Osteoblast (primary cell): Measurements from ENCODE around the gene LHFPL6. TPM values are rescaled to one million over a fixed set of nuclear protein-coding genes. Genes with fewer than 3 reads are reported as not detected.

Source experiments
- DNase-seq: peaks from one replicate; pipeline ENCODE4 v3.0.0; 2011; ENCODE audit warnings: low spot score, mixed read lengths; ENCODE audit not compliant: insufficient read length; ENCODE audit errors: missing footprints
- H2AFZ ChIP-seq: 2 replicates; pipeline ENCODE4 v1.6.0; 2011; ENCODE audit warnings: mild to moderate bottlenecking, low read length
- H3K27ac ChIP-seq: 2 replicates; pipeline ENCODE4 v1.5.1; 2011; ENCODE audit warnings: mild to moderate bottlenecking, low read depth, low read length, moderate library complexity
- H3K27me3 ChIP-seq: 2 replicates; pipeline ENCODE4 v1.6.0; 2012; ENCODE audit warnings: mild to moderate bottlenecking, control low read depth, inconsistent platforms, low read length, moderate library complexity; ENCODE audit not compliant: insufficient read depth
- H3K36me3 ChIP-seq: 2 replicates; pipeline ENCODE4 v1.5.1; 2011; ENCODE audit warnings: mild to moderate bottlenecking, low read length, control low read depth, moderate library complexity; ENCODE audit not compliant: insufficient read depth
- H3K4me1 ChIP-seq: 2 replicates; pipeline ENCODE4 v1.5.1; 2011; ENCODE audit warnings: mild to moderate bottlenecking, low read length, control low read depth, moderate library complexity; ENCODE audit not compliant: insufficient read depth
- H3K4me2 ChIP-seq: 2 replicates; pipeline ENCODE4 v1.6.0; 2011; ENCODE audit warnings: mild to moderate bottlenecking, low read length; ENCODE audit not compliant: insufficient read depth
- H3K4me3 ChIP-seq: fragments of 200-600 bp; sonication (generic); 3 replicates; pipeline ENCODE4 v1.5.1; 2012; ENCODE audit warnings: mild to moderate bottlenecking, low read length, inconsistent platforms; ENCODE audit not compliant: insufficient read depth
- H3K79me2 ChIP-seq: 2 replicates; pipeline ENCODE4 v1.6.0; 2012; ENCODE audit warnings: mild to moderate bottlenecking, low read length, control low read depth, inconsistent platforms; ENCODE audit not compliant: insufficient read depth
- H3K9me3 ChIP-seq: 2 replicates; pipeline ENCODE4 v1.5.1; 2011; ENCODE audit warnings: low read depth, low read length, control low read depth
- H4K20me1 ChIP-seq: 2 replicates; pipeline ENCODE4 v1.6.0; 2012; ENCODE audit warnings: mild to moderate bottlenecking, low read length, control low read depth; ENCODE audit not compliant: insufficient read depth
- CTCF ChIP-seq: IDR thresholded peaks from 2 replicates; pipeline ENCODE4 v1.5.1; 2011; ENCODE audit warnings: mild to moderate bottlenecking, low read depth, low read length, moderate library complexity; ENCODE audit errors: extremely low read depth
- total RNA-seq: library from RNA; depleted of rRNA; stranded (reverse); fragments of >200 nt; gene quantifications from 2 replicates; pipeline ENCODE4 v1.2.3, GENCODE V29; 2012

LHFPL6 gene
- total RNA-seq, 1 donor: 112 TPM

- no peak for DNase-seq
- H3K36me3 ChIP-seq: no peaks in the 10 kb centered on the region
- H3K4me1 ChIP-seq: no peaks in the 10 kb centered on the region
- H3K27me3 ChIP-seq: no peaks in the 10 kb centered on the region
- H3K4me3 ChIP-seq: no peak overlapping the region
- H3K79me2 ChIP-seq: peaks cover 22% of the 10 kb centered on the region
- H2AFZ ChIP-seq: no peak overlapping the region
- no peak for TF ChIP-seq CTCF
- H3K4me2 ChIP-seq: no peak overlapping the region
- H3K27ac ChIP-seq: no peak overlapping the region
- peaks cover 5% of the 10 kb centered on the region for H4K20me1 ChIP-seq
- H3K9me3 ChIP-seq: no peaks in the 10 kb centered on the region
Measured at GRCh38 chr13:39450176-39450575, 152.8 kb downstream of the LHFPL6 start.

GRCh38 chr13:39448834-39449233 lies 154.2 kb downstream of the LHFPL6 start:
- Histone ChIP-seq H3K4me3 (no peak overlapping the region), H3K79me2 (peaks cover 29% of the 10 kb centered on the region), H3K9me3 (no peaks in the 10 kb centered on the region), H3K4me1 (no peaks in the 10 kb centered on the region), H3K27ac (no peak overlapping the region), H3K36me3 (no peaks in the 10 kb centered on the region), H3K27me3 (no peaks in the 10 kb centered on the region), H2AFZ (no peak overlapping the region), H3K4me2 (no peak overlapping the region), H4K20me1 (peaks cover 8% of the 10 kb centered on the region)
- no peak for TF ChIP-seq CTCF
- no peak for DNase-seq

- Histone ChIP-seq H3K4me3 (no peak overlapping the region), H3K4me1 (no peaks in the 10 kb centered on the region), H3K9me3 (no peaks in the 10 kb centered on the region), H3K36me3 (no peaks in the 10 kb centered on the region), H3K79me2 (peaks cover 23% of the 10 kb centered on the region), H2AFZ (no peak overlapping the region), H4K20me1 (peaks cover 11% of the 10 kb centered on the region), H3K27me3 (no peaks in the 10 kb centered on the region), H3K27ac (no peak overlapping the region), H3K4me2 (no peak overlapping the region)
- no peak for TF ChIP-seq CTCF
- DNase-seq: peak; percentile 71
Measured at GRCh38 chr13:39446865-39447264, 156.1 kb downstream of the LHFPL6 start.

GRCh38 chr13:39444866-39445265 lies 158.1 kb downstream of the LHFPL6 start:
- Histone ChIP-seq H3K27ac (no peak overlapping the region), H3K4me3 (no peak overlapping the region), H4K20me1 (peaks cover 11% of the 10 kb centered on the region), H2AFZ (no peak overlapping the region), H3K4me2 (no peak overlapping the region), H3K79me2 (peaks cover 19% of the 10 kb centered on the region), H3K9me3 (no peaks in the 10 kb centered on the region), H3K27me3 (no peaks in the 10 kb centered on the region), H3K36me3 (no peaks in the 10 kb centered on the region), H3K4me1 (no peaks in the 10 kb centered on the region)
- DNase-seq: no peak
- no peak for TF ChIP-seq CTCF
